ENCODE results near the gene LIPF.
"Not testable (repeated sequence)": the region's sequence is repeated elsewhere in the genome, so short reads cannot be mapped to it uniquely, and the experiment has no call there.

LIPF gene

DNA sequence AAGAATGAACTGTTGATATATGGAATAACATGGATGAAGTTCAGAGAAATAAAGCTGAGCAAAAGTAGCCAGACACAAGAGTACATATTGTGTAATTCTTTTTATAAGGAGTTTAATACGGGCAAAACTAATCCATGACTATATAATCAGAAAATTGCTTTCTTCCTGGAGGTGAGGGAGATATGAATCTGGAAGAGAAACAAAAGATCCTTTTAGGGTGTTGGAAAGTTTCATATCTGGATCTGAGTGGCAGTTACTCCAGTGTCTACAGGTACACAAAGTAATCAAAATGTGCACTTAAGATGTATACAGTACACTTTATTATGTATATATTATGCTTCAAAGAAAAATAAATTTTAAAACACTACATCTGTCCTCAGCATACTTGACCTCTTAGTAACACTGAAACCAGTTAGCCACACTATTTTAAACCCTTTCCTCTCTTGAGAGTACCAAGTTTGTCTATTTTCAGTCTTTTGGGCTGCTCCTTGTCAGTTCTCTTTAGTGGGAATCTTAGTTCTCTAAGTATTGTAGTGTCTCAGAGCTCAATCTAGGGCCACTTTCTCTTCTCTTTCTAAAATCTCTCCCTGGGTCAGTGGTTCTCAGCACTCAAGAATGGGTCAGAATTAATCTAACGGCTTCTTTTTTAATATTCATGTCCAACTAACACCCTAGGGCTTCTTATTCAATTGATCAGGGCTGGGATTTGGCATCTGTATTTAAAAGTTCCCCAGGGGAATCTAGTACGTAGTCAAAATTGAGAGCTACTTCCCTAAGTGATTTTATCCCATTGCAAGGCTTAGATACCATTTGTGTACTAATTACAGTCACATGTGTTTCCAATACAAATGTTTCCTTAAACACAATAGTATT lies 4.3 kb upstream of the LIPF start:
- Mint-ChIP-seq H3K36me3 (ENCODE audit: insufficient read depth) (no peaks in the 10 kb centered on the region), H3K4me1 (ENCODE audit: low read depth in 2 of 2) (no peaks in the 10 kb centered on the region), H3K27me3 (peaks cover 11 to 19% of the 10 kb centered on the region in 2 donors), H3K27ac (no peak overlapping the region), H3K4me3 (no peak overlapping the region), H3K9me3 (no peaks in the 10 kb centered on the region)
- ATAC-seq (replicated peaks) = no peak
- DNase-seq = no peak

DNA sequence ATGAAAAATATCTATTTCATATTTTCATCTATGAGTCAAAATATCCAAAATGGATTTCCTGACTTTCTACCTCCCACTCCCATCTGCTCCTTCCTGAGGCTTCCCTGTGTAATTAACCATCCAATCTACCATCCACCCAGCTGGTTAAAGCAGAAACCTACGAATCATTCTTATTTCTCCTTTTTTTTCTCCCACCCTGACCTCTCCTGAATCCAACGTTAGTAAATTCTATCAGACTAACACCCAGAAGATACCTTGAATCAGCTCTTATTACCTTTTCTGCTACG lies 3.7 kb upstream of the LIPF start:
- Mint-ChIP-seq H3K27ac (no peak overlapping the region), H3K4me1 (ENCODE audit: low read depth in 2 of 2) (no peaks in the 10 kb centered on the region), H3K36me3 (ENCODE audit: insufficient read depth) (no peaks in the 10 kb centered on the region), H3K4me3 (no peak overlapping the region), H3K27me3 (peaks cover 11 to 19% of the 10 kb centered on the region in 2 donors), H3K9me3 (no peaks in the 10 kb centered on the region)
- ATAC-seq (replicated peaks) (no peak), DNase-seq (no peak)

DNA sequence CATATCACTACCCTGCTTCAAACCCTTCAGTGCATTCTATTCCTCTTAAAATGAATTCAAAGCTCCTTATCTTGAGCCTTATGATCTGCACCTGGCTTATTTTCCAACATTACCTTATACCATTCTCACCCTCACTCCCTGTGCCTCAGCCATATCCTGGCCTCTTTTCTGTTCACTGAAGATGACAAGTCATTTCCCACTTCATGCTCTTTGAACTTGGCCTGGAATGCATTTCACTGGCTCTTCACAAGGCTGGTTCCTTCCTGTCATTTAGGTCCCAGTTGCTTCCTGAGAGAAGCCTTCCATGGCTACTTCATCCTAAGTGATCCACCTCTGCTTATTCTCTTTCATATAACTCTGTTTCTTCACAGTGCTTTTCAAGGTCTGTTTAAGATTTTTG lies 3.2 kb upstream of the LIPF start:
- H3K27ac Mint-ChIP-seq = no peak overlapping the region
- no peak overlapping the region for H3K4me3 Mint-ChIP-seq
- DNase-seq (no peak), ATAC-seq (replicated peaks) (no peak)
- no peaks in the 10 kb centered on the region for H3K36me3 Mint-ChIP-seq (ENCODE audit: insufficient read depth)
- no peaks in the 10 kb centered on the region for H3K4me1 Mint-ChIP-seq (ENCODE audit: low read depth in 2 of 2)
- peaks cover 11 to 19% of the 10 kb centered on the region in 2 donors for H3K27me3 Mint-ChIP-seq
- H3K9me3 Mint-ChIP-seq = no peaks in the 10 kb centered on the region

- Mint-ChIP-seq H3K9me3 (no peaks in the 10 kb centered on the region), H3K4me3 (no peak overlapping the region), H3K27me3 (peaks cover 11 to 19% of the 10 kb centered on the region in 2 donors), H3K27ac (no peak overlapping the region), H3K36me3 (ENCODE audit: insufficient read depth) (no peaks in the 10 kb centered on the region), H3K4me1 (ENCODE audit: low read depth in 2 of 2) (no peaks in the 10 kb centered on the region)
- ATAC-seq (replicated peaks) (no peak), DNase-seq (no peak)
Measured at GRCh38 chr10:88661577-88661976, 2.7 kb upstream of the LIPF start.

- not testable (repeated sequence) for H3K4me3 Mint-ChIP-seq; H3K27ac Mint-ChIP-seq; H3K4me1 Mint-ChIP-seq (ENCODE audit: low read depth in 2 of 2)
Measured at GRCh38 chr10:88663153-88663552, 1.1 kb upstream of the LIPF start.

DNA sequence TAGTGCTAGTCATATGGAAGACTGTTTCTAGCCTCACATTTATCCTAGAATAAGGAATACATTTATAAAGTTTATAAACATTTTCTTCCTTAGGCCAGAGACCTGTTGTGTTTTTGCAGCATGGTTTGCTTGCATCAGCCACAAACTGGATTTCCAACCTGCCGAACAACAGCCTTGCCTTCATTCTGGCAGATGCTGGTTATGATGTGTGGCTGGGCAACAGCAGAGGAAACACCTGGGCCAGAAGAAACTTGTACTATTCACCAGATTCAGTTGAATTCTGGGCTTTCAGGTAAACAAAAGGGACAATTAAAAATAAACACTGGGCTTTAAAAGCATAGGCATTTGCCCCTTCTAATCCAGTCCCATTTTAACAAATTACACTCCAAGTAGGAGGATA lies 4.2 kb downstream of the LIPF start:
- DNase-seq (no peak), ATAC-seq (replicated peaks) (no peak)
- peaks cover 4 to 5% of the 10 kb centered on the region in 2 donors for H3K4me1 Mint-ChIP-seq (ENCODE audit: low read depth in 2 of 2)
- no peak overlapping the region for H3K4me3 Mint-ChIP-seq
- no peaks in the 10 kb centered on the region for H3K36me3 Mint-ChIP-seq (ENCODE audit: insufficient read depth)
- H3K27me3 Mint-ChIP-seq = peaks cover 0 to 1% of the 10 kb centered on the region in 2 donors
- H3K9me3 Mint-ChIP-seq = no peaks in the 10 kb centered on the region
- H3K27ac Mint-ChIP-seq = no peak overlapping the region

More at GRCh38 chr10:88663153-88663552, 1.1 kb upstream of the LIPF start:
- not testable (repeated sequence) for DNase-seq; H3K36me3 Mint-ChIP-seq (ENCODE audit: insufficient read depth); ATAC-seq (replicated peaks); H3K9me3 Mint-ChIP-seq
- peaks cover 11 to 19% of the 10 kb centered on the region in 2 donors for H3K27me3 Mint-ChIP-seq

DNA sequence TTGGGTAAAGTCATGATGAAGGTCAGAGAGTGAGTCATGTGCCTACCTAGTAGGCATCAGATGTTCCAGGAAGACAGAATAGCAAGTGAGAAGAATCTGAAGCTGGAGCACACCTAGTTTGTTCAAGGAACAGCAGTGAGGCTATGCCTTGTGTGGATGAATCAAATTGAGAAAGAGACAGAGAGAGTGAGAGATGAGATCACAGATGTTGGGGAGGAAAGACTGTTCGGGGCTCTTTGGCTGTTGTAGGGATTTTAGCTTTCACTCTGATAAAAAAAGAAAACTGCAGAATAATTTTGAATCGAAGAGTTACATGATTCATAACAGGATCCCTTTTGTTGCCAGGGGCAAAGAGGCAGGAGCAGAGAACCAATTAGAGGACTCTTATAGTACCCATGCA lies 6.3 kb downstream of the LIPF start:
- ATAC-seq (replicated peaks) (no peak), DNase-seq (no peak)
- Mint-ChIP-seq H3K27ac (no peak overlapping the region), H3K4me3 (no peak overlapping the region), H3K9me3 (no peaks in the 10 kb centered on the region), H3K36me3 (ENCODE audit: insufficient read depth) (no peaks in the 10 kb centered on the region), H3K4me1 (ENCODE audit: low read depth in 2 of 2) (peaks cover 4 to 5% of the 10 kb centered on the region in 2 donors), H3K27me3 (no peaks in the 10 kb centered on the region)

GRCh38 chr10:88672041-88672440 lies 7.8 kb downstream of the LIPF start:
- Mint-ChIP-seq H3K4me1 (ENCODE audit: low read depth in 2 of 2) (peaks cover 4 to 5% of the 10 kb centered on the region in 2 donors), H3K36me3 (ENCODE audit: insufficient read depth) (no peaks in the 10 kb centered on the region), H3K9me3 (no peaks in the 10 kb centered on the region), H3K27me3 (no peaks in the 10 kb centered on the region), H3K27ac (no peak overlapping the region), H3K4me3 (no peak overlapping the region)
- DNase-seq = no peak
- ATAC-seq (replicated peaks) = no peak

DNA sequence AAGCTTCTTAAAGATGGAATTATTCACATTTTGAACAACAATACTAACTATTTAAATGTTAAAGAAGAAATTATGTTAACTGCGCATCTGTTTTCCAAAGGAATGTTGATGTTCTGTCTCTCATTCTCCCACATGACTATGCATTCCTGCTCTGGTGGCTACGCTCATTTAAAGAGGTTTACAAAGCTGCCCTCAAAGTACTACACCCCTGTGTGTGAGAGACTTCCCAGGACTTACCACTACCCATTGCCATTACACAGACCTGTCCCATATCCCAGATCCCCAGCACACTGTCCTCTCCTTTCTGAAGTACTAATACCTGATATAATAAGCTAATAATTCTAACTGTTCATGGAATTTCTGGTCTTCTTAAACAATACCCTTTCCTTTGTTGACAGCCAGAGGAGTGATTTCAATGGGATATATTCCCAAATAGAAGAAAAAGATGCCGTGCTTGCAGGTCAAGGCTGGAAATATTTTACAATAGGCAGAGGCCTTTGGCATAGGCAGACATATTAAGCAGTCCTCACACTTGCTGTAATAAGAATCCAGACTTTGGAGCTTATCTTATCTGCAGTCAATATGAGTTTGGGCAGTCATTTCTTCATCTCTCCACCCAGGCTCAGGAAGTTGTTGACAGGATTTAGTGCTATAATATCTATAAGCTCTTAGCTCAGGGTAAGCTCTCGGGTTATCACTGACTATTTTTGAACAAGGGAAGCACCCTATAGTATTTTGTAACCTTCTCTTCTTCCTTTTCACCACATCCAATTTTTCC lies 12.2 kb downstream of the LIPF start:
- H3K36me3 Mint-ChIP-seq (ENCODE audit: insufficient read depth) = no peaks in the 10 kb centered on the region
- no peak overlapping the region for H3K4me3 Mint-ChIP-seq

GRCh38 chr10:88680958-88681357 lies 16.7 kb downstream of the LIPF start:
- Mint-ChIP-seq H3K27me3 (peaks cover 10 to 12% of the 10 kb centered on the region in 2 donors), H3K9me3 (no peaks in the 10 kb centered on the region), H3K36me3 (ENCODE audit: insufficient read depth) (no peaks in the 10 kb centered on the region), H3K27ac (no peak overlapping the region), H3K4me1 (ENCODE audit: low read depth in 2 of 2) (no peaks in the 10 kb centered on the region), H3K4me3 (no peak overlapping the region)
- DNase-seq (no peak), ATAC-seq (replicated peaks) (no peak)

More for the DNA sequence above, 12.2 kb downstream of the LIPF start:
- ATAC-seq (replicated peaks) = no peak
- DNase-seq = no peak
- no peak overlapping the region for H3K27ac Mint-ChIP-seq
- no peaks in the 10 kb centered on the region for H3K4me1 Mint-ChIP-seq (ENCODE audit: low read depth in 2 of 2)
- no peaks in the 10 kb centered on the region for H3K9me3 Mint-ChIP-seq
- no peaks in the 10 kb centered on the region for H3K27me3 Mint-ChIP-seq

- Mint-ChIP-seq H3K9me3 (no peaks in the 10 kb centered on the region), H3K4me3 (no peak overlapping the region), H3K27me3 (peaks cover 10 to 12% of the 10 kb centered on the region in 2 donors), H3K36me3 (ENCODE audit: insufficient read depth) (no peaks in the 10 kb centered on the region), H3K4me1 (ENCODE audit: low read depth in 2 of 2) (no peaks in the 10 kb centered on the region), H3K27ac (no peak overlapping the region)
- DNase-seq (no peak), ATAC-seq (replicated peaks) (no peak)
Measured at GRCh38 chr10:88682491-88682890, 18.2 kb downstream of the LIPF start.

GRCh38 chr10:88687853-88688467 lies 23.7 kb downstream of the LIPF start:
- no peak for DNase-seq
- no peaks in the 10 kb centered on the region for H3K36me3 Mint-ChIP-seq (ENCODE audit: insufficient read depth)
- peak; percentile 32 for ATAC-seq (replicated peaks)
- H3K27ac Mint-ChIP-seq = no peak overlapping the region
- H3K9me3 Mint-ChIP-seq = no peaks in the 10 kb centered on the region
- H3K4me1 Mint-ChIP-seq (ENCODE audit: low read depth in 2 of 2) = no peaks in the 10 kb centered on the region
- H3K27me3 Mint-ChIP-seq = peaks cover 2 to 22% of the 10 kb centered on the region in 2 donors
- H3K4me3 Mint-ChIP-seq = no peak overlapping the region

- Mint-ChIP-seq H3K9me3 (no peaks in the 10 kb centered on the region), H3K36me3 (ENCODE audit: insufficient read depth) (no peaks in the 10 kb centered on the region), H3K4me1 (ENCODE audit: low read depth in 2 of 2) (no peaks in the 10 kb centered on the region), H3K27ac (no peak overlapping the region), H3K4me3 (no peak overlapping the region), H3K27me3 (peaks cover 0 to 22% of the 10 kb centered on the region in 2 donors)
- no peak for ATAC-seq (replicated peaks)
- DNase-seq = no peak
Measured at GRCh38 chr10:88689366-88689765, 25.1 kb downstream of the LIPF start.
